ENCODE data around the gene USP28.

Gene USP28

GRCh38 chr11:113850188-113850587, 25.2 kb downstream of the USP28 start:
- no peak for TF ChIP-seq CTCF (IDR thresholded peaks at IDR 0.05; ENCODE audit: insufficient read depth, missing control alignments)
- DNase-seq (ENCODE audit: insufficient read length, low spot score) (no peak), FAIRE-seq (no peak)

- TF ChIP-seq CTCF (IDR thresholded peaks at IDR 0.05; ENCODE audit: insufficient read depth, missing control alignments) = no peak
- DNase-seq (ENCODE audit: insufficient read length, low spot score) (no peak), FAIRE-seq (no peak)
Measured at GRCh38 chr11:113849713-113850112, 25.7 kb downstream of the USP28 start.

GRCh38 chr11:113847580-113847979, 27.8 kb downstream of the USP28 start:
- DNase-seq (ENCODE audit: insufficient read length, low spot score) (no peak), FAIRE-seq (no peak)
- no peak for TF ChIP-seq CTCF (IDR thresholded peaks at IDR 0.05; ENCODE audit: insufficient read depth, missing control alignments)

GRCh38 chr11:113847111-113847510, 28.3 kb downstream of the USP28 start:
- FAIRE-seq (no peak), DNase-seq (ENCODE audit: insufficient read length, low spot score) (no peak)
- TF ChIP-seq CTCF (IDR thresholded peaks at IDR 0.05; ENCODE audit: insufficient read depth, missing control alignments) = no peak

- no peak for TF ChIP-seq CTCF (IDR thresholded peaks at IDR 0.05; ENCODE audit: insufficient read depth, missing control alignments)
- FAIRE-seq = no peak
- no peak for DNase-seq (ENCODE audit: insufficient read length, low spot score)
Measured at GRCh38 chr11:113841691-113842090, 33.7 kb downstream of the USP28 start.

- no peak for FAIRE-seq
- TF ChIP-seq CTCF (IDR thresholded peaks at IDR 0.05; ENCODE audit: insufficient read depth, missing control alignments) = no peak
- no peak for DNase-seq (ENCODE audit: insufficient read length, low spot score)
Measured at GRCh38 chr11:113840932-113841664, 34.3 kb downstream of the USP28 start.

GRCh38 chr11:113839842-113840241, 35.5 kb downstream of the USP28 start:
- FAIRE-seq (no peak), DNase-seq (ENCODE audit: insufficient read length, low spot score) (no peak)
- no peak for TF ChIP-seq CTCF (IDR thresholded peaks at IDR 0.05; ENCODE audit: insufficient read depth, missing control alignments)
